Measurements from ENCODE around the gene TBC1D14.

DNA sequence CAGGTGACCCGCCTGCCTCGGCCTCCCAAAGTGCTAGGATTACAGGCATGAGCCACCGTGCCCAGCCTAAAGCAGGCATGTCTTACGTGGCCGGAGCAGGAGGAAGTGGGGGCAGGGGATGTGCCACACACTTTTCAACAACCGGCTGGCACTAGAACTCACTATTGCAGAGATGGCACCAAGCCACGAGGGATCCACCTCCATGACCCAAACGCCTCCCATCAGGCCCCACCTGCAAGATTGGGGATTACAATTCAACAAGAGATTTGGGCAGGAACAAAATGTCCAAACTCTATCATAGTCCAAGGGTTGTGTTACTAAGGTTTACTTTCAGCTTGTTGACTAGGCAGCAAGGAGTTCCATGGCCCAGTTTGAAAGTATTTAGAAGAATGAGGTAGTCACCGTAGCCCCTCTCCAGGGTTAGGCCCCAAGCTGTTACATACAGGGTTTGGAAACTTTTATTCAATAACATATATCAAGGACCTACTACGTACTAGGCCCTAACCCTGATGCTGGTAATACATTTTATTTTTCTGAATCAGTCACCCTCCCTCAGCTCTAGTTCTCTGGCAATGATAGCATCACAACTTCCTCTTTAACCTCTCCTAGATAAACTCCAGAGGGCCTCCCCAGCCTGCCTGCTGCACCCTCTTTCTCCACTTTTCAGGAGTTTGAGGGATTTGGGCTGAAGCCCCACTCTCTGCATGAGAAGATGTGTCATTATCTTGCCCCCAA is 18.0 kb upstream of the TBC1D14 start:
- TF ChIP-seq, protein P1, sequence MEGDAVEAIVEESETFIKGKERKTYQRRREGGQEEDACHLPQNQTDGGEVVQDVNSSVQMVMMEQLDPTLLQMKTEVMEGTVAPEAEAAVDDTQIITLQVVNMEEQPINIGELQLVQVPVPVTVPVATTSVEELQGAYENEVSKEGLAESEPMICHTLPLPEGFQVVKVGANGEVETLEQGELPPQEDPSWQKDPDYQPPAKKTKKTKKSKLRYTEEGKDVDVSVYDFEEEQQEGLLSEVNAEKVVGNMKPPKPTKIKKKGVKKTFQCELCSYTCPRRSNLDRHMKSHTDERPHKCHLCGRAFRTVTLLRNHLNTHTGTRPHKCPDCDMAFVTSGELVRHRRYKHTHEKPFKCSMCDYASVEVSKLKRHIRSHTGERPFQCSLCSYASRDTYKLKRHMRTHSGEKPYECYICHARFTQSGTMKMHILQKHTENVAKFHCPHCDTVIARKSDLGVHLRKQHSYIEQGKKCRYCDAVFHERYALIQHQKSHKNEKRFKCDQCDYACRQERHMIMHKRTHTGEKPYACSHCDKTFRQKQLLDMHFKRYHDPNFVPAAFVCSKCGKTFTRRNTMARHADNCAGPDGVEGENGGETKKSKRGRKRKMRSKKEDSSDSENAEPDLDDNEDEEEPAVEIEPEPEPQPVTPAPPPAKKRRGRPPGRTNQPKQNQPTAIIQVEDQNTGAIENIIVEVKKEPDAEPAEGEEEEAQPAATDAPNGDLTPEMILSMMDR (conservative IDR thresholded peaks at IDR 0.05; ENCODE audit: low read length), result no peak
- no peak for TF ChIP-seq EZH2phosphoT487 (IDR thresholded peaks at IDR 0.05; ENCODE audit: borderline replicate concordance)

Measured in Loucy (cell line).